H1 (cell line): ENCODE data around the gene LAMC3. TPM values are rescaled to one million over a fixed set of nuclear protein-coding genes. Genes with fewer than 3 reads are reported as not detected.

ENCODE experiments used
- POU5F1 ChIP-seq: IDR thresholded peaks from 2 replicates; pipeline ENCODE4 v1.6.1; 2011; ENCODE audit warnings: low read depth, mild to moderate bottlenecking, low read length, moderate library complexity
- RBBP5 ChIP-seq: IDR thresholded peaks from 2 replicates; pipeline ENCODE4 v1.7.1; 2012; ENCODE audit warnings: low read depth, mild to moderate bottlenecking, inconsistent platforms, low read length, moderate library complexity, borderline replicate concordance
- RXRA ChIP-seq: IDR thresholded peaks from 2 replicates; pipeline ENCODE4 v1.6.1; 2011; ENCODE audit warnings: low read depth, mild to moderate bottlenecking, low read length, moderate library complexity; ENCODE audit not compliant: insufficient read depth
- SP4 ChIP-seq: IDR thresholded peaks from 2 replicates; pipeline ENCODE4 v1.6.1; 2012; ENCODE audit warnings: low read length, inconsistent platforms
- polyA plus RNA-seq, 7 experiments: library from polyadenylated mRNA; depleted of rRNA in 3 of 7; stranded (reverse) in 5 of 7; unstranded in 2 of 7; fragments of >200 nt in 5 of 7; fragments of 200-250 nt in 2 of 7; gene quantifications; 1 replicate in 5 of 7; 2 replicates in 1 of 7; 4 replicates in 1 of 7; pipeline versions ENCODE4 v1.2.1 to v1.2.3, GENCODE V29; 2011 to 2013; ENCODE audit warnings: missing spikeins in 2 of 7, mixed read lengths in 2 of 7
- total RNA-seq: library from RNA; stranded (reverse); fragmentation: NEBNext Ultra II Directional; extraction: Animal tissue kit (Norgen Biotek cat#: 25700); gene quantifications from 2 replicates; pipeline ENCODE4 v1.2.1, GENCODE V29; 2021

The LAMC3 gene
- total and polyA plus RNA-seq, 2 of the 8 experiments (the other 6 are each of a cell fraction or from before 2014, with no cell fraction given) = 9.3 to 12.3 TPM

DNA sequence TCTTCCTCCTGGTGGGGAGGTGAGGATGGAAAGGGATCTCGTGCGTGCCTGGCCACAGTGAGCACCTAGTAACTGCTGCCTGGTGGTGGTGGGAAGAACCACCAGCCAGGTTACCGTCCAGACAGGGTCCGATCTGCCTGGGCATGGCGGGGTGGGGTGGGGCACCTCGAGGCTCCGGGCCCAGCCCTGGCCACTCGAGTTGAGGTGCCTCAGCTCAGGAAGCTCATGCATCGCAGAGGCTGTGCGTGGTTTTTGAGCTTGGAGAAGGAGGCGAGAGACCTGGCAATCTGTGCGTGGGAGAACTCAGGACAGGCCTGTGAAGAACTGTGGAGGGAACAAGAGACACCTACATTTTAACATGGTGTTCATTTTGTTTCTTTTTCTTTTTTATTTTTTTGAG lies 38.9 kb upstream of the LAMC3 start (continued):
- TF ChIP-seq SP4 (no peak), RXRA (no peak), RBBP5 (no peak), POU5F1 (no peak)
